GM12892 (cell line): Measurements from ENCODE around the gene PRKAG2.

Source experiments
- POLR2A ChIP-seq: IDR thresholded peaks from 2 replicates; pipeline ENCODE4 v1.6.1; 2011; ENCODE audit warnings: low read depth, low read length, control low read depth
- POLR2AphosphoS5 ChIP-seq: IDR thresholded peaks from 2 replicates; pipeline ENCODE4 v1.6.1; 2011; ENCODE audit warnings: low read depth, low read length, control low read depth
- TAF1 ChIP-seq: IDR thresholded peaks from 2 replicates; pipeline ENCODE4 v1.6.1; 2011; ENCODE audit warnings: low read depth, mild to moderate bottlenecking, control low read depth, low read length, borderline replicate concordance

- TF ChIP-seq TAF1 (no peak), POLR2A (no peak), POLR2AphosphoS5 (no peak)
Measured at GRCh38 chr7:151832138-151832537, 44.8 kb downstream of the PRKAG2 start.
